ENCODE measurements around the gene IQGAP3.

The IQGAP3 gene

DNA sequence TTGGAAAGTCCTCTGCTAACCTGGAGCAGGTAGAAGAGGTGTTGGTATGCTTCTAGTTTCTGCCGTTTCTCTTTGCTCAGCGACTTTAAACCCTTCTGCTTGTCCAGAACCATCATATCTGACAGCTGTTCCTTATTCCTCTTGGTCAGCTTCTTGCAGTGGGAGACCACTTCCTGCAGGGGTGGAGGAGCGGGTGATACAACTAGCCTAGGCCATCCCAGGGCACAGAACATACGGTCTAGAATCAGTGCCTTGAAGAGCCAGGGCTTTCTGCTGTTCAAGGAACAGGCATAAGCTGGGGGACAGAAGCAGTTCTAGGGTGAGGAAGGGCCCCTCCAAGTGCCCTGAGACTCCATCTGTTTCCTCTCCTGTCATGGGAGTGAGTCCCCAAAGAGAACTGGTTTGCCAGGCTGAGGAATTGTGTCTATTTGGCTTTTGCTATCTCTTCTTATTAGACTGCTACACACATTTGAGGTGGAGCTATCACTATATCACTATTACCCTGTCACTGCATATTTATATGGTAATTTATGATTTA is 32.5 kb downstream of the IQGAP3 start:
- DNase-seq (ENCODE audit: low read depth): no peak

DNA sequence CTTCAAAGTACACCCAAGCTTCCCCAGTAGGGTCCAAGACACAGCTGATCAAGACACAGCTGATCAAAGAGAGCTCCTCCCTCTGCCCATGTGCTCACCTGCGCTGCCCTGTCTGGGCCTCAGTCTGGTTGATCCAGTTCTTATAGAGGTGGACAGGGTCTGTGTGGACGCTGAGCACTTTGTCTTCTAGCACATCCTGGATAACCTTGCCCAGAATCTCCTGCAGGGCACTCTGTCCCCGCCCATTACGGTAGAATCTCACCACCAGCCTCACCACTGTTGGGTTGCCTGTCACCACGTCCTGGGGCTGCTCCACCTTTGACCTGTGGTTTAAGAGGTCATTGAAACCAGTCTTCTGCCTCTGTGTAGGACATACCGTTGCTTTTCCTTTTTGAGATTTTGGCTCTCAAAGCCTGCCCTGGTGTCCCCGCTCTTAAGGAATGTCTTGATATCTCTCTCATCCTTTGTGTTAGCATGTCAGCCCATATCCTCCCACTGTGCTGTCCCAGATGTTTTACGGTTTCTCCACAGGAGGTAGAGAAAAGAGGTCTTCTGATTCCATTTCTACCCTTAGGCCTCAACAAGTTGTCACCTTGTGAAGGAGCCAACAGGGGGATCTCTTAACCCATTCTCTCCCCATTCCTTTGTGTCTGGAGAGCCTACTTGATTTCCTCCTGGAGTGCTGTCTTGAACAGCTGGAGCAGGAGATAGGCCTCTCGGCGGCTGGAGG is 33.5 kb downstream of the IQGAP3 start:
- DNase-seq (ENCODE audit: low read depth): no peak

DNA sequence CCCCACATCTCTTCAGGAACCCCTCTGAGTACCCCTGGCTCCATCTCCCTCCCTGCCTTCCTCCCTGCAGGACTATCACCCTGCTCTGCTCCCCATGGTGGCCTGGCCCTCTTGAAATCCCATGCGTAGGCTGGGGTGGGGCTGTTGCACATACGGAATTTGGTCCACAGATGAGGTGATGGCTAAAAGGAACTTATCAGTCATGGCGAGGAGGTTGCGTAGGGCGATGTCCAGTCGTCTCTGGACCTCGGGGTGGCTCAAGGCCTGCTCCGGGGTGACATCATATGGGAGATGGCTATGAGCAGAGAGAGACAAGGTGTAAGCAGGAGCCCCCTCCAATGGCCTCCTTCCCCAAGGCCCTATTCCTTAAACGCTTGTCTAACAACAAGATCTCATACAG is 35.3 kb downstream of the IQGAP3 start:
- DNase-seq (ENCODE audit: low read depth): no peak

DNA sequence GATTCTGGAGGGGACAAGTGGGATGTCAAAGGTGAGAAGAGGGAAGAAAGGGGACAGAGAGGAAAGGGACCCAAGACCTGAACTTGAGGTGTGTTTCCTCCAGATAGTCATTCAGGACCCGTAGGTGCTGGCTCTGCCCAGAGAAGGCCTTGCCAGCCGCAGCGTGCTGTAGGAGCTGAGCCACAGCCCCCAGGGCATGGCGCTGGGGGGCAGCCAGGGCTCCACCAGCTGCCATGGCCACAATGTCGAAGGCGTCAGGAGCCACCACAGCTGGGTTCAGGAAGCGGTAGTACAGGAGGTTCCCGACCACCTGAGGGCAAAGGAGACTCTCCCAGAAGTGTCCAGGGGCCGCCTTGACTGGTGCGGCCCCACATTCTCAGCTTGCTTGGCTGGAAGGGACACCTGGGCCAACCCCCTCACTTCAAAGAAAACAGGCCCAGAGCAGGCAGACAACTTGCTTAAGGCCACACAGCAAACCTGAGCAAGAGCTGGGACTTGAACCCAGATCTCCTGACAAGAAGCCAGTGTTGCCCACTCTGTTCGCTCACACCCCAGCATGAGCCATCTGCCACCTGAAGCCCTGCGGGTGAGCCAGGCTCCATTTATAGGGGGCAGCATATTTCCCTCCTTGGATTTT is 37.8 kb downstream of the IQGAP3 start:
- DNase-seq (ENCODE audit: low read depth): no peak

DNA sequence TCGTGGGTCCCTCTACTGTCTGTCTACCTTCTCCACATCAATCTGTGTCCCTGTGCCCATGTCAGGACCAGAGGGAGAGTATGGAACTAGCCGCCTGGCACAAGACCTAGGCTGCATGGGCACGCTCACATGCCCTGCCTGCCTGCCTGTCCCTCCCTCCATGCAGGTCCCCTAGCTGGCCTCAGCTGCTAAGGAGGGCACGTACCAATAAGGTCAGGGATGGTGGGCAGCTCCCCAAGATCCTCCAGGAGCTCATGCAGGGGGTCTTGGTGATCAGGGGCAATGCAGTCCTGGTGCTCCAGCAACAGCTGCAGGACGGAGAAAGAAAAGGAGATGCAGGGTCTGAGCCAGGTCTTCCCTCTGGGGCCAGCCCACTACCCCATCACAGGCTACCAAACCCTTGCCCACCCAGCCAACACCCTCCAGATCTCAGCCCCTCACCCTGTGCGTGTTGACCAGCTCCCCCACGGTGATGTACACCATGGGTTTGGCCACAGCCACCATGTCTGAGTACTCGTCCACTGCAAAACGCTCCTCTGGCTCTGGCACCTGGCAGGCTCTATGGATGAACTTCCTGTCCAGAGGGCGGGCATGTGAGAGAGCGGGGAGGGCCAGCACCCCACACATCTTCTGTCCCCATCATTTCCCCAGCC is 38.7 kb downstream of the IQGAP3 start:
- no peak for DNase-seq (ENCODE audit: low read depth)

DNA sequence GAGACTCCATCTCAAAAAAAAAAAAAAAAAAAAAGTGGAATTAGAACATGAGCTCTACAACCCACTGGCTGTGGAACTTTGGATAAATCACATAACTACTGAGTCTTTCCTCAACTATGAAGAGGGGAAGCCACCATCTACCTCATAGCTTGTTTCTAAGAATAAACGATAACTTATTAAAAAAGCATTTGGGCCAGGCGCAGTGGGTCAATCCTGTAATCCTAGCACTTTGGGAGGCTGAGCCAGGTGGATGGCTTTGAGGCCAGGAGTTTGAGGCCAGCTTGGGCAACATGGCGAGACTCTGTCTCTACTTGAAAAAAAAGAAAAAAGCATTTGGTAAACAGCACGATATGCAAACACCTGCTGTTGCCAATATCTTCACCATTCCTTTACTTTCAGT is 40.0 kb downstream of the IQGAP3 start:
- no peak for DNase-seq (ENCODE audit: low read depth)

DNA sequence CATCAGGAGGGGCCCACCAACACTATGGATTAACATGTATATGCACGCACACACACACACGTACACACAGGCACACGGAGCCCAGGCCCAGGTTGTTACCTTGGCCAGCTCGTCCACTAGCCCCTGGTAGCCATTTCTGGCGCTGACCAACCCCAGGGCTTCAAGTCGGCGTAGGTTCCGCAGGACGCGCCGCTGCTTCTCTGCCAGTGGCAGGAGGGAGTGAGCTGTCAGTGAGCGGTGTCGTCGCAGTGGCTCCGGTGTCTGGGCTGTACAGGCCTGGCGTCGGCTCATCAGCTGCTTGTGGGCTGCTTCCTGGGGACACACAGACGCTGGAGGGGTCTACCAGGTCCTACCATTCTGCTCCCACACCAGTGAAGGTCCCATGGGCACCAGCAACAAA is 42.4 kb downstream of the IQGAP3 start:
- DNase-seq (ENCODE audit: low read depth): no peak

DNA sequence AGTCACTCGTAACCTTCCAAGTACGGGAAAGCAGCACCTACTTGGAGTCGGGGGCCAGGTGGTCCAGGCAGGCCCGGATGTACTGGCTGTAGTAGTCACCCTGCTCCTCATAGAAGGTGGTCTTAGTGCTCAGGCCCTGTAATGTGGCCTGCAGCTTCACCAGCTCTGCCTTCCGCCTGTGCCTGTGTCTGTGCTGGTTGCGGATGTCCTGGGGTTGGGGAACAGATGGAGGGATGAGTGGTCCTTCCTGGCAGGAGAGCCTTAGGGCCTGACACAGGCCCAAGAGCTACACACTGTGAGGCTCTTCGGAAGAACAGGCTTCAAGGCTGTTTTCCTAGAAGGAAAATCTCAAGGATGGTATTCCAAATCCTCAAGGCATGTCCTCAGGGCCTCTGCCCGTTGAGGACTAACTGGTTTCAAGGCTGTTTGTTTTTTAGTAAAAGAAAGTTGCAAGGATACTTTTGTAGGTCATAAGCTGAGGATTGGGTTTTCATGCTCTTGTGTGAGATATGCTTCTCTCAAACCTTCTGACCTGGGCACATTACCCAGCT is 43.4 kb downstream of the IQGAP3 start:
- DNase-seq (ENCODE audit: low read depth): no peak

DNA sequence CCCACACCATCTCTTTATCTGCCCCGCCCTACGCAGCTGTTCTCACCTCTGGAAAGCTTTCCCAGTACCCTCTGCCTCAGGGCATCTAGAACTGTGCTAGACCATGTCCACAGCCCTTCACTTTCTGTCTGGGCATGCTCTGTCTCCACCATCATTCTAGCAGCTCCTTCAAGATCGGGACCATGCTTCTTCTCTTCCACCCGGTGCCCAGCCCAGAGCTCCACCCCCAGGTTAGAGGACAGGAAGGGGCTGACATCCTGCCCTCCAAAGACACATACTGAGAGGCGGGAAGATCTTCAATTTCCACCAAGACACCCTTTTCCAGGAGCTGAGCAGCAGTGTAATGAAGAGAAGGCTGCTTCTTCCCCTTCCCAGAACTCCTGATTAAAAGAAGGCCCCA is 44.1 kb downstream of the IQGAP3 start:
- DNase-seq (ENCODE audit: low read depth): no peak

DNA sequence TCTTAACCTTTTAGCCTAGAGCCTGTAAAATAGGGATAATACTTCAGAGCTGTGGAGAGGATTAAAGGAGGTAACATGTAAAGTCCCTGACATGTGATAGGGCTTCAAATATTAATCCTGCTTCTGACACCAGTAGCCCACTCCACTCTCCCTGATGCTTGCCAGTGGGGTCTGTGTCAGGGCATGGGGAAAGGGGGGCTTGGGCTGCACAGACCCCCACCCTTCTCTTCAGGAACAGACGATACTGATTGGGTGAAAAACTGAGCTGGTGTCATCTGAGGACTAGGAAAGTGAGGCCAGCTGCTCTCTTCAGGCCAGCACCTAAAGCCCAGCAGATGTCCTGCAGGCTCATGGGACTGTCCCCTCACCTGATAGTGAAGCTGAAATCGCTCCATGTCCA is 44.8 kb downstream of the IQGAP3 start:
- no peak for DNase-seq (ENCODE audit: low read depth)

DNA sequence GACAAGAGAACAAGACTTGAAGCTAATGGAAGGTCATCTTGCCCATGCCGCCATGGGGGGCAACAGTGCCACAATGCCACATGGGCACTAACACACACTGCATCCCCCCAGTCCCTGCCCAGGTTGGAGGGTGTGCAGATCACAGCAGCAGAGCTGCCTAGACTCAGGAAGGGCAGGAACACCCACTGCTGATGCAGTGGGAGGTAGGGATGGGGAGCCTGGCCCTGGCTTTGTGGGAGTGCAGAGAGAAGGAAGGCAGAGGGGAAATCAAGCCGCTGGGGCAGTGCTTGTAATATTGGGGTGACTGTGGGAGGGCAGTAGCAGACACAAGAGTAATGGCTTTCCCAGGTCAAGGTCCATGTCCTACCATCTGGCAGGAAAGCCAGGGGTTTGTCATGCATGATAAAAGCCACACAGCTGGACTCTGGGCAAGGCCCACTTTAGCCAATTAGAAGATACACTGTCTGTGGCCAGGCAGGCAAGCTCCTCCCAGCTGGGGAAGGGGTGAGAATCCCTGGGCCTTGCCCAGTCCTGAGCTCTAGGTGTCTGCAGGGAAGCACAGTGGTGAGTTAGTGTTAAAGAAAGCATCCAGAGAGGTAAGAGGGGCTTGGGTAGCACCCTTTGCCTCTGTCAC is 46.4 kb downstream of the IQGAP3 start:
- no peak for DNase-seq (ENCODE audit: low read depth)

DNA sequence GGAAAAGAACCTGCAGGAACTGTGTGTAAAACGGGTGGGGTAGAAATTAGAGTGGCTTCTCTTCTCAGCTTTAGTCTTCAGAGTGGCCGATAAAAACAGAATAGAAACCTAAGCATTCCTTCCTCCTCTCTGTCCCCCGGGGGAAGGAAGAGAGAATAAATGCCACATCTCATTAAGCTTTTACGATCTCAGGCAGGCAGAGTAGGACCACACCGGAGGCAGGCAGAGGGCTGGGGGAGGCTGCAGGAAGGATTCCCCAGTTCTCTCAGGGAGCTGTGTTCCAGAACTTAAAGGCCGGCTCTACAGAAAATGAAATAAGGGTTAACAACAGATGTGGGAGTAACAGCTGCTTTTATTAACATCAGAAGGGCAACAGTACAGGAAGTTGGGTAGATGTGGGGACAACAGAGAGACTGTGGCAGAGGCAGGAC is 47.3 kb downstream of the IQGAP3 start:
- DNase-seq (ENCODE audit: low read depth): no peak

DNA sequence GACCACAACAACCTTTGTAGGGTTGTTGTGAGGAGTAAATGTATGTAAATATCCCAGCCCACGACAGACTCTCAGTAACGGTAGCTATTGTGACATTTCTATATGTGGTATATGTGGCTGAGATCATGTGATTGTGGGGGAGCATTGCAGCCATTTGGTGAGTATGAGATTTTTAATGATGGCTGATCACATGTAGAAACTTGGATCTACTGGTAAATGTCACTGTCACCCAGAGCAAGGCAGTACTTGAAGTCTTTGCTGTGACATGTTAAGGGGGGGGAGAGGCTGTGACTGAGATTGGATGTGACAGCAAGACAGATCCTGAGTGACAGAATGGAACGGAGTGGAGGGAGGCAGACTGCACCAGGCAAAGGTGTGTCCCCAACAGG is 47.9 kb downstream of the IQGAP3 start:
- DNase-seq (ENCODE audit: low read depth): no peak

DNA sequence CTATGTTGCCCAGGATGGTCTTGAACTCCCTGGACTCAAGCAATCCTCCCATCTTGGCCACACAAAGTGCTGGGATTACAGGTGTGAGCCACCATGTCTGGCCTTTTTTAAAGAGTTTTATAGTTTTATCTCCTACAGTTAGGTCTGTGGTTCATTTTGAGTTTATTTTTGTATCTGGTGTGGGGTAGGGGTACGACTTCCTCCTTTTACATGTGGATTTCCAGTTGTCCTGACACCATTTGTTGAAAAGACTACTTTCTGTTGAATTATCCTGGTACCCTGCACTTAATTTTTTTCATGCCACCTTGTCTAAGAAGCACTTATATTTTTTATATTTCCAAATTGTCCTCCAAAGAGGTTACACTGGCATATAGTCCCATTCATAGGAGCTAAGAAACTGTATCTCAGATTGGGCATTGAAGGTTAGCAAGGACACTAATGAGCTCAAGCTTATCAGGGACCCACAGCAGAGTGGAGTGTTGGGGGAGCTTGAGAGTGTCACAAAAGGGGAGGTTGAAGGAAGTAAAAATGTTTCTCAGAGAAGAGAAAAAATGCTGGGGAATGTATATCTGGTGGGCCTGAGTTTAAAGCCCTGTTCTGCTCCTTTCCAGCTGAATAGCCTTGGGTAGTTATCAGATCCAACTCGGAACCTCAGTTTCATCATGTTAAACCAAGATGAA is 48.4 kb downstream of the IQGAP3 start:
- no peak for DNase-seq (ENCODE audit: low read depth)

DNA sequence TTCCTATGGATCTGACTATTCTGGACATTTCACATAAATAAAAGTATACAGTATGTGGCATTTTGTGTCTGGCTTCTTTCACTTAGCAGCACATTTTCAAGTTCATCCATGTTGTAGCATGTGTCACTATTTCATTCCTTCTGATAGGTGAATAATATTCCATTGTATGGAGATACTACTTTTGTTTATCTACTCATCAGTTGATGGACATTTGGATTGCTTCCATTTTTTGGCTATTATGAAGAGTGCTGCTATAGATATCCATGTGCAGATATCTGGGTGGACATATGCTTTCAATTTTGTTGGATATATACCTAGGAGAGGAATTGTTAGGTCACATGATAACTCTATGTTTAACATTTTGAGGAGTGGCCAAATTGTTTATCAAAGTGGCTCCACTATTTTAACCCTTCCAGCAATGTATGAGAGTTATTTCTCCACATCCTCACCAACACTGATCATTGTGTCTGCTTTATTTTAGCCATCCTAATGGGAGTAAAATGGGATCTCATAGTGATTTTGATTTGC is 49.9 kb downstream of the IQGAP3 start:
- no peak for DNase-seq (ENCODE audit: low read depth)

DNA sequence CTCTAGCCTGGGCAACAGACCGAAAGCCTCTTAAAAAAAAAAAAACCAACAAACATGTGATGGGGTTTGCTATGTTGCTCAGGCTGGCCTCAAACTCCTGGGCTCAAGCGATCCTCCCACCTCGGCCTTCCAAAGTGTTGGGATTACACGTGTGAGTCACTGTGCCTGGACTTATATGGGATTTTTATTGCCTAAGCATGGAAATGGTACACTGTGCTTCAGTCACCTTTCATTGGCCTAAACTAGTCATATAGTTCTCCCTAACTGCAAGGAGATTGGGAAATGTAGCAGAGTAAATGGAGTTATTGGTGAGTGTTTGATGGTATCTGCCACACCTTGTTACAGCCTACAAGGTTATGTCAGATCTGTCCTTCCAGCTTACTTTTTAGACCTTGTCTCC is 54.6 kb downstream of the IQGAP3 start:
- DNase-seq (ENCODE audit: low read depth): no peak

DNA sequence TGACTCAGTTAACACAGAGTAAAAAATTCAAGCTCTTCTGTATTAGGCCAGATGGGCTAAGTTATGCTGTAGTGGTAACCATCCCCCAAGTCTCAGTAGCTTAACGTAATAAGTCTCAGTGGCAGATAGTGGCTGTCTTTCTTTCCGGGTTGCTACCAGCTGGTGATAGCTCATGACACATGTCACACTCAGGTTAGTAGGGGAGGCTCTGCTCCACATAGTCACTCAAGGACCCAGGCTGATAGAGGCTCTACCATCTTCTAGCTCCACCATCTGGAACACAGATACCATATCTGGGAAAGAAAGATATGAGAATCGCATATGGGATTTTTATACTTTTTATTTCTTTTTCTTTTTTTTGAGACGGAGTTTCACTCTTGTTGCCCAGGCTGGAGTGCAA is 55.5 kb downstream of the IQGAP3 start:
- DNase-seq (ENCODE audit: low read depth): no peak

DNA sequence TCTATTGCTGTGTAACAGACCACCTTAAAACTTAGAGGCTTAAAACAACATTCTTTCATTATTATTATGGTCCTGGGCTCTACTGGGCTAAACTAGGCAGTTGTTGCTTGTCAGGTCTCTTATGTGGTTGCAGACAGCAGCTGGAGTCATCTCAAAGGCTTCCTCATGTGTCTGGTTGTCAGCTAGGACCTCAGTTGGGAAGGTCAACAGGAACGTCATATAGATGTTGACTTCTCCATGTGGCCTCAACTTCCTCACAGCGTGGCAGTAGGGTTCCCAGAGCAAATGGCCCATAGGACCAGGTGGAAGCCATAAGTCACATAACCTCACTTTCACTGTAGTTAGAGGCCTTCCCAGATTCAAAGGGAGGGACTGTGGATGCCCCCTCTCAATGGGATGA is 56.4 kb downstream of the IQGAP3 start:
- no peak for DNase-seq (ENCODE audit: low read depth)

DNA sequence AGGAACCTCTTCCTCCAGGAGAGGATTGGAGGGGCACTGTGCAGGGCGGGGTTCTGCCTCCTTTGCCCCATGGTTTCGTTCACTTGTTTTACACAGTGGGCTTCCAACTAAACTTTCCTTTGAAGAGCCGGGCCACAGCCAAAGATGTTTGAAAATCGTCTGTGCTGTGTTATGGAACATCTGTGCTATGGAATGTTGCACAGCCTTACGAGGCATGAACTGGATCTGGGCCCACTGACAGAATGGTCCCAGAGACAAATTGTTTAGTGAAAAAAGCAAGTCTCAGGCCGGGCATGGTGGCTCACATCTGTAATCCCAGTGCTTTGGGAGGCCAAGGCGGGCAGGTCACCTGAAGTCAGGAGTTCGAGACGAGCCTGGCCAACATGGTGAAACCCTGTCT is 59.2 kb downstream of the IQGAP3 start:
- DNase-seq (ENCODE audit: low read depth): no peak

DNA sequence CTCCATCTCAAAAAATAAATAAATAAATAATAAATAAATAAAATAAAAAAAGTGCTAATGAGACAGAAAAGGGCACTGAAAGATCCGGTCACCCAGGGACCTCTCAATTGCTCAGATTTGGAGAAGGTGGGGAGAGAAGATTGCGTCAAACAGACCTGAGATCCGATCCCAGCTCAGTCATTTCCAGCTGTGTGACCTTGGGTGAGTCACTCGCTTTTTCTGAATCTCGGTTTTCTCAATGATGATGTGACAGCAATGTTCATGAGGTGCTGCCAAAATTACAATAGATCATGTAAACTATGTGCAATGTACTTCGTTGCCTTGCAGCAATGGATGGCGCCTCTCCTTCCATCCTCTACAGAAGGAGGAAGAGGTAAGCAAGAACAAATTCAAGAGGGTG is 60.7 kb downstream of the IQGAP3 start:
- DNase-seq (ENCODE audit: low read depth): no peak

DNA sequence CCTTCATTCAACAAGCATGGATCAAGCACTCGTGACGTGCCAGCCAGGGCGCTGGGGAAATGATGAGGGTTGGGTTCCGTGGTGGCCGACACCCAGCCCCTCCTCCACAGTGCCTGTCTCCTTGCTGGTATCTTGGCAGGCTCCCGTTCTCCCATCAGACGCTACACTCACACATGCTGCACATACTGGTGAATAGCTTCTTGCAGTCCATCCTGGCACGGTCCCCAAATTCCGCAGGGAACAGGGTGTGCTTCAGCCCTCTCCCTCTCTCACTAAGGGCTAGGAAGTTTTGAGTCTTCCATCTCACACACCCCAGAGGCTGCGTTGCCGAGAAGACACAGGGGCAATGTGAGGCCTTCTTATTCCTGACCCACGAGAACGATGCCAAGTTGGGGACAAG is 61.7 kb downstream of the IQGAP3 start:
- peak; percentile 86 for DNase-seq (ENCODE audit: low read depth)

Measured in GM04503 (cell line).